ENCODE results near the gene SH3GLB2.

Gene SH3GLB2

DNA sequence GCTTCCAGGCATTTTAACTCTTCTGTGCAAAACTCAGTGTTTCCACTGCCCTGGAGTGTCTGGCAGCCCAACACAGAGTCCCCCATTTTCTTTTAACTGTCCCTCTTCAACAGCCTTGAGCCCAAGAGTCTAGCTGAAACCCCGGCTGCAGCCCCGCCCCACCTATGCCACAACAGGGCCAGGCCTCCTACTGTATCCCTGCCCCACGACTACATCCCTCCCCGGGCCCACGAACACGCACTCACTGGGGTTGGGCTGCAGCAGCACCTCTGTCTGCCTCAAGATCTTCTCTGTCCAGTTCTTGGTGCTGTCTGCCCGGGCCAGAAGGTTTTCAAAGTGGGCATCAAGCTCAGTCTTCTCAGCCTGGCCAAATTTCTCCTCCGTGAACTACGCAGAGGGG lies 6.1 kb downstream of the SH3GLB2 start:
- Histone ChIP-seq H3K4me3 (no peak overlapping the region), H3K27me3 (ENCODE audit: low read depth) (no peaks in the 10 kb centered on the region), H3K36me3 (replicated peaks) (no peaks in the 10 kb centered on the region), H3K9me3 (no peaks in the 10 kb centered on the region), H3K4me1 (peaks cover 2% of the 10 kb centered on the region)
- DNase-seq (ENCODE audit: low spot score in 2 of 2) = no peak
- in situ Hi-C loops (cut with MboI; ENCODE audit: low sequenced_read_pairs) = no loop called here

DNA sequence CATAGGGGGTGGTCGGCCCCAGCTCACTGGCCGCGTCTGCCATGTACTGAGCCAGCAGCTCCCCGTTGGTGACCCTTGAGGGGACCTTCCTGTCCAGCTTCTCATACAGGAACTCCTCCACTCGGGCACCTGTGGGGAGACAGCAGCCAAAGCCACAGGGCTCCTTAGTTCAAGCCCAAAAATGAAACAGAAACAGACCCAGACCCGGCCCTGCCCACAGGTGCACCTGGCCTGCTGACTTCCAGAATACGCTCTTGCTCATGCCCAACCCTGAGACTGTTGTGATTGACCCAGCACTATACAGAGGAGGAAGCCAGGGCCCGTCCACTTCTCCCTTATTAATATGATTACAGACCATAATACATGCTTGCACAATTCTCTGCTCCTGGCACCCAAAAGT lies 7.0 kb downstream of the SH3GLB2 start:
- Histone ChIP-seq H3K4me1 (no peaks in the 10 kb centered on the region), H3K27me3 (ENCODE audit: low read depth) (no peaks in the 10 kb centered on the region), H3K36me3 (replicated peaks) (no peaks in the 10 kb centered on the region), H3K4me3 (no peak overlapping the region), H3K9me3 (no peaks in the 10 kb centered on the region)
- in situ Hi-C loops (cut with MboI; ENCODE audit: low sequenced_read_pairs) = no loop called here
- no peak for DNase-seq (ENCODE audit: low spot score in 2 of 2)

DNA sequence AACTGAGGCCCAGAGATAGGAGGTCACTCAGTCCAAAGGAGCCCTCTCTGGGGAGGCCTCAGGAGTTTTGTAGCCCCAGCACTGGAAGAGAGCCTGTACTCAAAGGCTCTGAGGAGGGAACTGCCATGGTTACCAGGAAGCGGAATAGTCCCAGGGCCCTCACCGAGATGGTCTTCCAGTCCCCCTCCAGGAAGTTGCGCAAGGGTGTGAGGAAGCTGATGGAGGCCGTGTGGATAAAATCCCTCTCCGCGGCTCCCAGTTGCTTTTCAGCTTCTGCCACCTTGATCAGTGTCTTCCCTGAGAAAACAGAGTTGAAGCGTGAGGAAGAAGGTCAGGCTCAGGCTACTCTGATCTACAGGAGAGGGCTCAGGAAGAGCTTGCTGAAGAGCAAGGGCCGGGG lies 13.5 kb downstream of the SH3GLB2 start:
- peaks cover 18% of the 10 kb centered on the region for H3K36me3 ChIP-seq (replicated peaks)
- in situ Hi-C loops (cut with MboI; ENCODE audit: low sequenced_read_pairs) = no loop called here

DNA sequence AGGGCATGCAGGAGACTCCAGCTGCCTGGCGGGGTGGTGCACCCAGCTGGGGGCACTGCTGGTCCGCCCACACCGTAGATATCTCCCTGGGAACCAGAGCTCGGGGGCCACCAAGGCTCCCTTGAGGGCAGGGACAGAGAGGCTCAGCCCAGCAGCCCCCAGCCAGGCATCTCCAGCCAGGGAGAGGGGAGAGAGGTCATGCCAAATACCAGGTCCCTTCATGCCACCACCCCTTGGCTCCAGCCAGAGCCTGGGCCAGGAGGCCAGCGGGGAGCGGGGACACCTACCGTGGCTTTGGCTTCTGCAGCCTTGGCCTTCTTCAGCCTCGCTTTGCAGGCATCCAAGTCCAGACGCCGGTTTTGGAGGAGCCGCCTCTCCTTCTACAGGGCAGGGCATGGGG lies 14.0 kb downstream of the SH3GLB2 start:
- in situ Hi-C loops (cut with MboI; ENCODE audit: low sequenced_read_pairs) = no loop called here
- no peak for DNase-seq (ENCODE audit: low spot score in 2 of 2)
- Histone ChIP-seq H3K4me3 (no peak overlapping the region), H3K4me1 (no peaks in the 10 kb centered on the region), H3K27me3 (ENCODE audit: low read depth) (no peaks in the 10 kb centered on the region), H3K36me3 (replicated peaks) (peaks cover 18% of the 10 kb centered on the region), H3K9me3 (no peaks in the 10 kb centered on the region)

More for the DNA sequence above, 13.5 kb downstream of the SH3GLB2 start:
- no peak for DNase-seq (ENCODE audit: low spot score in 2 of 2)
- H3K27me3 ChIP-seq (ENCODE audit: low read depth) = no peaks in the 10 kb centered on the region
- H3K9me3 ChIP-seq = no peaks in the 10 kb centered on the region
- no peaks in the 10 kb centered on the region for H3K4me1 ChIP-seq
- no peak overlapping the region for H3K4me3 ChIP-seq

DNA sequence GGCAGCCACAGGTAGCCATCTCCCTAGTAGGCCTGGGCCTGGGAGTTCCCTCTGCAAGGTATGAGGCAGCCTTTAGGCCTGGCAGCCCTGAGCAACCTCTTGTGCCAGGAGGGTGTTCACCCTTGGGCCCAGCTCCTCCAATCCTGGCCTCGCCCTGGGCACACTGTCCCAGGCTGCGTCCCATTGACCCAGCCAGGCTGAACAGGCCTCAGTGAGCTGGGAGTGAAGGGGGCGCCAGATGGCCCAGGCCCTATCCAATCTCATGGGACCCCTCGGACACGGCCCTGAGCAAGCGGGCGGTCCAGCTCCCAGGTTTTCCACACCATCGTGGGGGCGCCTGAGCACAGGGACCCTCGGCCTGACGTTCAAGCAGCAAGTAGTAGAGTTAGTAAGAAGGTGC lies 14.5 kb downstream of the SH3GLB2 start:
- no peak for DNase-seq (ENCODE audit: low spot score in 2 of 2)
- Histone ChIP-seq H3K4me1 (no peaks in the 10 kb centered on the region), H3K27me3 (ENCODE audit: low read depth) (no peaks in the 10 kb centered on the region), H3K9me3 (no peaks in the 10 kb centered on the region), H3K36me3 (replicated peaks) (peaks cover 18% of the 10 kb centered on the region), H3K4me3 (no peak overlapping the region)
- in situ Hi-C loops (cut with MboI; ENCODE audit: low sequenced_read_pairs) = no loop called here

DNA sequence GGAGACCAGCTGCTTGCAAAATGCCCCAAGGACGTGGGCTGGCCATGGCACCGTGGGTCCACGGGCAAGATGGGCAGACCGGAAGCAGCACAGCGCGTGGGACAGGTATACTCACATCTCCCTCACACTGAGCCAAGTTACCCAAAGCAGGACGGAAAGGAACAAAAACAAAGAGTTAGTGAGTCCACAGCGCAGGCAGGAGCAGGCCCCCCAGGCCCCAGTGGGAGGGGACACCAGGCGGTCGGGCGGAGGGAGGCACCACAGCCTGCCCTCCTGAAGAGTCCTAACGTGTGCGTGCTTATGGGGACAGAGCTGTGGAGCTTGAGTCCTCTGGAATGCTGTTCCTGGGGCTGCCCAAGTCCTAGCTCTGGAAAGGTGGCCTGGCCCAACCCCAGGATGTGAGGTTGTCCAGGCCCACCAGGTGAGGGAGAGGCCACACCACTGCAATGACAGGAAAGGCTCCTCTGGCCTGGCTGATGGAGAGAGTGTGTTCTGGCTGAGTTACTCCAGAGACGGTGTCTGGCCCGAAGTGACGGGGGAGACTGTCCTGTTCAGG lies 15.2 kb downstream of the SH3GLB2 start:
- Histone ChIP-seq H3K36me3 (replicated peaks) (peaks cover 21% of the 10 kb centered on the region), H3K4me1 (no peaks in the 10 kb centered on the region)
- in situ Hi-C loops (cut with MboI; ENCODE audit: low sequenced_read_pairs) = no loop called here

DNA sequence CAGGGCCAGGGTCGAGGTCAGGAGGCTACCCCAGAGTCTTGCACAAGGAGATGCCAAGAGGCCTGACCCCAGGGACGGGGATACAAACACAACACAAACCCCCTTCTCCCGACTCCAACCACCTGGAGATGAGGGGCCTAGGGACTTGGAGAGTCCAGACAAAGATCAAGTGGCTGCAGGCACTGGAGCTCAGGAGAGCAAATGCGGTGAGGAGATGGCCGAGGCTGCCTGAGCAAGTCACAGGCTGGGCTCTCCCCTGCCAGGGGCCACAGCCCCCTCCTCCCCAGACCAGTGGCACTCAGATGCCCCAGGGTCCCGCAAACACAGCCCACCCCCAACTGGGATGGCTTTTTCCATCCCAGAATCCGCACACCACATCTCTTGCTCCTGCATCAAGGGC lies 15.8 kb downstream of the SH3GLB2 start:
- no peaks in the 10 kb centered on the region for H3K9me3 ChIP-seq
- H3K4me3 ChIP-seq = no peak overlapping the region
- H3K27me3 ChIP-seq (ENCODE audit: low read depth) = no peaks in the 10 kb centered on the region
- H3K36me3 ChIP-seq (replicated peaks) = peaks cover 28% of the 10 kb centered on the region
- H3K4me1 ChIP-seq = no peaks in the 10 kb centered on the region
- no peak for DNase-seq (ENCODE audit: low spot score in 2 of 2)
- in situ Hi-C loops (cut with MboI; ENCODE audit: low sequenced_read_pairs) = no loop called here

More for the DNA sequence above, 15.2 kb downstream of the SH3GLB2 start:
- no peak for DNase-seq (ENCODE audit: low spot score in 2 of 2)
- Histone ChIP-seq H3K9me3 (no peaks in the 10 kb centered on the region), H3K27me3 (ENCODE audit: low read depth) (no peaks in the 10 kb centered on the region), H3K4me3 (no peak overlapping the region)

DNA sequence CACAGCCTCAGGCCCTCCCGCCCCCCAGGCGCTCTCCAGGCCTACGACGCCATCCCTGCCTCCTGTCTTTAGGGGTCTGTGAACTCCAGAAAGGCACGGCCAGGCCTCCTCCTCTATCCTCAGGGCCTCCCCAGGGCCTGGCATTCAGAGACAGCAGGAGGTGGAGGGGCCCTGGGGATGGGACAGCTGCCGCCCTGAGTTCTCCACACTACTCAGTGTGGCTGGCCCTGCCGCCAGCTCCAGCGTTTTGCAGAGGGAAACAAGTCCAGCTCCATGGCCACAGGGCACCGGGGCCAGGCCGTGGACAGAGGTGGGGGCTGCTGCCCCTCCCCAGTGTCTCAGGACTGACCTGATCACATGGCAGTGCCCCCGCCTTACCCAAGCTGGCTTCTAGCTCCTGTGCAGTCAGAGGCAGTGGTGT lies 16.4 kb downstream of the SH3GLB2 start:
- Histone ChIP-seq H3K4me3 (no peak overlapping the region), H3K4me1 (no peaks in the 10 kb centered on the region), H3K27me3 (ENCODE audit: low read depth) (no peaks in the 10 kb centered on the region), H3K36me3 (replicated peaks) (peaks cover 32% of the 10 kb centered on the region), H3K9me3 (no peaks in the 10 kb centered on the region)
- in situ Hi-C loops (cut with MboI; ENCODE audit: low sequenced_read_pairs) = no loop called here
- no peak for DNase-seq (ENCODE audit: low spot score in 2 of 2)

DNA sequence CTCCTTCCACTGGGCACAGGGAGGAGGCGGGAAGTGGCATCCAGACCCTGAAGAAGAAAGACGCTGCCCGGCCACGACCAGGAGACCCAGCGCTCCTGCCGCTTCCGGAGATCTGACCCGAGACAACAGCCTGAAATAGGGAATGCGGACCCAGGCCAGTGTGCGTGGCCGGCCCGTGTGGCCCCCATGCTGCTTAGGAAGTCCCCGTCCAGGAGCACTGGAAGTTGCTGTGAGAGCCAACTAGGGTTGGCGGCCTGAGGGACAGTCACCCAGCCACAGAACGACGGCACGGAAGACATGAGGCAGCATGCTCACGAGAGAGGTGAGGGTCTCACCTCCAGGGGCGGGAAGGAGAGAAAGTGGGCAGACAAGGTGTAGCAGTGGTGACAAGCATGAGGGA lies 17.0 kb downstream of the SH3GLB2 start:
- H3K36me3 ChIP-seq (replicated peaks) = peaks cover 38% of the 10 kb centered on the region
- H3K9me3 ChIP-seq = no peaks in the 10 kb centered on the region
- H3K4me1 ChIP-seq = no peaks in the 10 kb centered on the region
- no peak overlapping the region for H3K4me3 ChIP-seq
- DNase-seq (ENCODE audit: low spot score in 2 of 2) = no peak
- H3K27me3 ChIP-seq (ENCODE audit: low read depth) = no peaks in the 10 kb centered on the region
- in situ Hi-C loops (cut with MboI; ENCODE audit: low sequenced_read_pairs) = no loop called here

DNA sequence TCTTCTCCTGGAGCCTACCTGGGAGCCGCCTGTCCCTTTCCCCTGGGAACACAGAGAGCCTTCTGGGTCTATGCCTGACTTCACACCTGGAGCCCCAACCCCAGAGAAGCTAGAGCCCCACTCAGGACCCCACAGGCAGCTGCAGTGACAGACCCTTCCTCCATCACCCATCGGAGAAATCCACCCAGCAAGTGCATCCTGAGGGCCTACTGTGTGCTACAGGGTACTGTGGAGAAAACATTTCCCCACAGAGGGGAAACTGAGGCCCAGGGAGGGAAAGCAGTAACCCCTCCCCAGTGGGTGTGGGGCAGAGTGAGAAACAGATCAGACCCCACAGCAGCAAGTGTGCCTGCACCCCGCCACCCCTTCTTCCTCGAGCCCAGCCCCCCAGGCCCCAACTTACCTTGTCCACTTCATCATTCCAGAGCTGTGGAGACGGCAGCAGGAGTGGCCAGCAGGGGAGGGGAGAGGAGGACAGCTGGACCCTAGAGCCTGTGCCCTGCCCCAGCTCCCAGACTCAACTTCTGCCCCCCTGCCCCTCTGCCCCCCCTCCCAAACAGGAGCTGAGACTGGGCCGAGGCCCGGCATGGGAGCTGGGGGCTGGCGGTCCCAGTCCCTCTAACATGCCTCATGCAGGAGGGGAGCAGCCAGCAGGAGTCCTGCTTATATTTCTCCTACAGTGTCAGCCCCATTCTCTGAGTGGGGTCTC lies 17.7 kb downstream of the SH3GLB2 start:
- in situ Hi-C loops (cut with MboI; ENCODE audit: low sequenced_read_pairs) = no loop called here
- no peak overlapping the region for H3K4me3 ChIP-seq
- H3K36me3 ChIP-seq (replicated peaks) = peaks cover 43% of the 10 kb centered on the region
- H3K9me3 ChIP-seq = no peaks in the 10 kb centered on the region
- no peaks in the 10 kb centered on the region for H3K27me3 ChIP-seq (ENCODE audit: low read depth)
- DNase-seq (ENCODE audit: low spot score in 2 of 2) = no peak
- no peaks in the 10 kb centered on the region for H3K4me1 ChIP-seq

DNA sequence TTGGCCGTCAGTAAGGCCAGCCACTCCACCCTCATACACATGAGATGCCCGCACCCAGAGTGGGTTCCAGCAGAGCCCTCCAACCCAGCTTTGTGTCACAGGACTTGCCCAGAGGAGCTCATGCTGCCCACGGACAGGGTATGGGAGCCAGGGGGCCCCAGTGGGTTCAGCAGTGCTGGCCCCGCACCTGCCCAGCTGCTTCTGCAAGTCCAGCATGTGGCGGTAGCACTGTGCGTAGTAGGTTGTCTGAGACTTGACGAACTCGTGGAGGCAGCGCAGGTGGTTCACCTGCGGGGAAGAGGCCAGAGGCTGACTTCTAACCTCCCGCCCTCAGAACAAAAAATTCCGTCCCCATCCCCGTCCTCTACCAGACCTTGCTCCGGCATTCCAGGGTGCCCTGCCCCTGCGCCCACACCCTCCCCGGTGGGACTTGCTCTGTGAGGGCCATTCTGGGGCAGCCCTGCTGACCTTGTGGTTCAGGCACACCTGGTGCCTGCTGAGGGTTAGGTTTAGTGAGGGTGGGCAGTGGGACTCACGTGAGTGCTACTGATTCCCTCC lies 18.5 kb downstream of the SH3GLB2 start:
- H3K4me3 ChIP-seq = no peak overlapping the region
- peaks cover 48% of the 10 kb centered on the region for H3K36me3 ChIP-seq (replicated peaks)
- no peak for DNase-seq (ENCODE audit: low spot score in 2 of 2)
- H3K4me1 ChIP-seq = no peaks in the 10 kb centered on the region
- in situ Hi-C loops (cut with MboI; ENCODE audit: low sequenced_read_pairs) = no loop called here
- H3K9me3 ChIP-seq = no peaks in the 10 kb centered on the region
- no peaks in the 10 kb centered on the region for H3K27me3 ChIP-seq (ENCODE audit: low read depth)

DNA sequence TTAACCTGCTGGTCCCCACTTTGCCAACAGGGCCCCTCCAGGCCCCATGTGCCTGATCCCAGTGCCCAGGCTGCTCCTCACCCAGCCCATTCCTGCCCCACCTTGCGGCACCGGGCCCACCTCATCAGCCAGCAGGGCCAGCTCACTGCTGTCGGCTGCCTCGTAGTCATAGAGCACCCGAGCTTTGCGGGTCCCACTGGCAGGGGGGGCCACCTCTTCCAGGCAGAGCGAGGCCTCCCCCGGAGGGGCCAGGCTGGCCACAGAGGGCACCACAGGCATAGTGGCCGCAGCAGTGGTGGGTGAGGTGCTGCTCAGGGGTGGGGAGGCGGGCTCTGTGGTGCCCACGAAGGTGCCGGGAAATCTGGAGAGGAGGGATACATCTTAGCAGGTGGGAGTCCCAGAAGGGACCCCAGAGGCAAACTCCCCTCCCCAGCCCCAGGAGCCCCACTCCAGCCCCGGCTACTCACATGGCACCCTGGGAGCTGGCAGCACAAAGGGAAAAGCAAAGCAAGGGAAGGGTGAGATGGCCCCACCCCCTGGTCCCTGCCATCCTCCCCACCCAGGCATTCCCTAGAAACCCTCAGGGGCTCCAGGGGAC lies 19.0 kb downstream of the SH3GLB2 start:
- no peak overlapping the region for H3K4me3 ChIP-seq
- no peak for DNase-seq (ENCODE audit: low spot score in 2 of 2)
- H3K36me3 ChIP-seq (replicated peaks) = peaks cover 47% of the 10 kb centered on the region
- no peaks in the 10 kb centered on the region for H3K4me1 ChIP-seq
- no peaks in the 10 kb centered on the region for H3K27me3 ChIP-seq (ENCODE audit: low read depth)
- in situ Hi-C loops (cut with MboI; ENCODE audit: low sequenced_read_pairs) = no loop called here
- H3K9me3 ChIP-seq = no peaks in the 10 kb centered on the region

DNA sequence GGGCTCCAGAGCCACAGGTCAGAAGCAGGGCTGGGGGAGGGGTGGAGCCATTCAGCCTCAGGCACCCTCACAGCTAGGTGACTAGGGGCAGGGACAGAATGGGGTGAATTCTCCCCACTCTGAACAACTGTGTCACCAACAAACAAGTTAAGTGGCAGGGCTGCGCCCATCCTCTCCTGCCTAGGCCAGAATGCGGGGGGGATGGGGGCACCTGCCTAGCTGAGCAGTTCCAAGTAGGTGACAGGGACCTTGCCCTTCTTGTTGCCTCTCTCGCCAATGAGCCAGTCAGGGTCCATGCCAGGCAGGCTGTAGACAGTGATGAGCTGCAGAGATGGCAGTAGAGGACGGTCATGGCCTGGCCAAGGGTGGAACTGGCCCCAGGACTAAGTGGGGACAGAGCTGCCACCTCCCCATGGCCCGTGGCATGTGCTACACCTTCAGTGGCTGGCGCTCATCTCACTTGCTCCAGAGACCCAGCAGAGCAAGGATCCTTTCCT lies 19.6 kb downstream of the SH3GLB2 start:
- Histone ChIP-seq H3K9me3 (no peaks in the 10 kb centered on the region), H3K36me3 (replicated peaks) (peaks cover 44% of the 10 kb centered on the region), H3K4me3 (no peak overlapping the region), H3K4me1 (no peaks in the 10 kb centered on the region), H3K27me3 (ENCODE audit: low read depth) (no peaks in the 10 kb centered on the region)
- DNase-seq (ENCODE audit: low spot score in 2 of 2) = no peak
- in situ Hi-C loops (cut with MboI; ENCODE audit: low sequenced_read_pairs) = no loop called here

DNA sequence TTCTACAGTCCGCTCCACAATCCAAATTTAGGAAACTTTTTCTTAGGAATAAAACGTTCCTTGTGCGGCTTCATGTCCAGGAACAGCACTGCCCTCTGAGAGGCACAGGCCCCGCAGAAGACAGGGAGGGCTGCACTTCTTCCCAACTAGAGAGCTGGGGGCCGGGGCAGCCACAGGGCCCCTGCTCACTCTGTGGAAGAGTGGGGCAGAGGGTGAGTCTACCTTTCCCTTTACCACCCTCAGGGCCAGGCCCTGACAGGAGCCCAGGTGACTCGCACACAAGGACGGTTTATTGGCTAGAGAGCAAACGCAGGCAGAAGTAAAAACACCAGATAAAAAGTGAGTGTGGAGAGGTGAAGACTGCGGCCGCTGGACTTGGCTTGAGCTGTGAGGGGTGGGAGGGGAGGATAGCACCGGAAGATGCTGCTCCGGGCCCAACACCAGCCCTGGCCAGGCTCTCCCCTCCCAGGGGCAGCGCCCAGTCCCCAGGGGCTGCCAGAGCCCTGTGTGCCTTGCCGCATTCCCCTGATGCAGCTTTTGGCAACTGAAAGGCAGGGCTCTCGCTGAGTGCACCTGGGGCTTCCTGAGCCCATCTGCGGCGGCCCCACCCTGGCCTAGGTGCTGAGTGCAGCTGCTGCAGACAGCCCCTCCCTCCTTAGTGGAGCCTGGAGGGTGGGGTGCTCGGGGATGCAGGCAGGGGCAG lies 20.2 kb downstream of the SH3GLB2 start:
- no peak for DNase-seq (ENCODE audit: low spot score in 2 of 2)
- Histone ChIP-seq H3K4me1 (no peaks in the 10 kb centered on the region), H3K36me3 (replicated peaks) (peaks cover 48% of the 10 kb centered on the region), H3K9me3 (no peaks in the 10 kb centered on the region), H3K27me3 (ENCODE audit: low read depth) (no peaks in the 10 kb centered on the region), H3K4me3 (no peak overlapping the region)
- in situ Hi-C loops (cut with MboI; ENCODE audit: low sequenced_read_pairs) = no loop called here

All from HAP-1 (cell line).